Measurements from ENCODE around the gene ALDH1A2.

GRCh38 chr15:58096529-58097084 lies 31.1 kb upstream of the ALDH1A2 start:
- TF ChIP-seq, protein P1, sequence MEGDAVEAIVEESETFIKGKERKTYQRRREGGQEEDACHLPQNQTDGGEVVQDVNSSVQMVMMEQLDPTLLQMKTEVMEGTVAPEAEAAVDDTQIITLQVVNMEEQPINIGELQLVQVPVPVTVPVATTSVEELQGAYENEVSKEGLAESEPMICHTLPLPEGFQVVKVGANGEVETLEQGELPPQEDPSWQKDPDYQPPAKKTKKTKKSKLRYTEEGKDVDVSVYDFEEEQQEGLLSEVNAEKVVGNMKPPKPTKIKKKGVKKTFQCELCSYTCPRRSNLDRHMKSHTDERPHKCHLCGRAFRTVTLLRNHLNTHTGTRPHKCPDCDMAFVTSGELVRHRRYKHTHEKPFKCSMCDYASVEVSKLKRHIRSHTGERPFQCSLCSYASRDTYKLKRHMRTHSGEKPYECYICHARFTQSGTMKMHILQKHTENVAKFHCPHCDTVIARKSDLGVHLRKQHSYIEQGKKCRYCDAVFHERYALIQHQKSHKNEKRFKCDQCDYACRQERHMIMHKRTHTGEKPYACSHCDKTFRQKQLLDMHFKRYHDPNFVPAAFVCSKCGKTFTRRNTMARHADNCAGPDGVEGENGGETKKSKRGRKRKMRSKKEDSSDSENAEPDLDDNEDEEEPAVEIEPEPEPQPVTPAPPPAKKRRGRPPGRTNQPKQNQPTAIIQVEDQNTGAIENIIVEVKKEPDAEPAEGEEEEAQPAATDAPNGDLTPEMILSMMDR (IDR thresholded peaks at IDR 0.05): no peak
- TF ChIP-seq POLR2AphosphoS5 (IDR thresholded peaks at IDR 0.05; ENCODE audit: low read depth, low read length) (no peak), RXRA (IDR thresholded peaks at IDR 0.05; ENCODE audit: borderline replicate concordance, low read depth) (no peak), RFX5 (IDR thresholded peaks at IDR 0.05; ENCODE audit: low read length) (no peak)
